ENCODE results near the gene LAX1.

Gene LAX1

DNA sequence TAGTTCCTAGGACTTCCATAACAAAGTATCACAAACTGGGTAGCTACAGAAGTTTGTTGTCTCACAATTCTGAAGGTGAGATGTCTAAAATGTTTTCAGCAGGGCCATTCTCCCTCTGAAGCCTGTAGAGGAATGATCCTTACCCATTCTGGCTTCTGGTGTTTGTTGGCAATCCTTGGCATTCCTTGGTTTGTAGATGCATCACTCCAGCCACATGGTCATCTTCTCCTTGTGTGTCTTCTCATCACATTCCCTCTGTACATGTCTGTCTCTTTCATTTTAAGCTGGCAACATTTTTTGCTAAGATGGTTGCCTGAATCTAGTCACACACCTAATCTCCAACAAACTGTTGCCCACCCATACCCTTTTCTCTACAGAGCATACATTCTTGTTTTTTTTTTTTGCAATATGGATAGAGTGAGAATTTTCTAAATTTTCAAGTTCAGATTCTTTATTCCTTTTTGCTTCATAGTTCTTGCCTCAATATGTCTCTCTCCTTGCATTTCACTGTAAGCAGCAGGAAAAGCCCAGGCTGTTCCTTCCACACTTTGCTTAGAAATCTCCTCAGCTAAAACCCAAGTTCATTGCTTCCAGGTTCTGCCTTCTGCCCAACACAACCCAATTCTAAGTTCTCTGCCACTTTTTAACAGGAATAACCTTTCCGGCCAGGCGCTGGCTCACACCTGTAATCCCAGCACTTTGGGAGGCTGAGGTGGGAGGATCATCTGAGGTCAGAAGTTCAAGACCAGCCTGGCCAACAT lies 48.8 kb downstream of the LAX1 start:
- no peak for DNase-seq (ENCODE audit: low spot score)

DNA sequence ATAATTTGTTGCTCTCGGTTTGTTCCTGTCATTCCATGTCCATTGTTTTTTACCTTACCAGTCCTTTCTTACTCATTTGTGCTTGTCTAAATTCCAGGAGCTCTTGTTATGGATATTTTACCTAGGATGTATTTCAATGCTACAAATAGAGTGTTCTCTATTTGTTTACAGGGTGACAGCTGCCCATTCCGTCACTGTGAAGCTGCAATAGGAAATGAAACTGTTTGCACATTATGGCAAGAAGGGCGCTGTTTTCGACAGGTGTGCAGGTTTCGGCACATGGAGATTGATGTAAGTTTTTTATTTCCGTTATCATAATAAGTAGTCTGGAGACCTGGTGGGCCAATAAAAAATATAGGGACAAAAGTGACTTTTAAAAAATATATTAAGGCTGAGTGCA lies 53.4 kb downstream of the LAX1 start:
- no peak for DNase-seq (ENCODE audit: low spot score)

DNA sequence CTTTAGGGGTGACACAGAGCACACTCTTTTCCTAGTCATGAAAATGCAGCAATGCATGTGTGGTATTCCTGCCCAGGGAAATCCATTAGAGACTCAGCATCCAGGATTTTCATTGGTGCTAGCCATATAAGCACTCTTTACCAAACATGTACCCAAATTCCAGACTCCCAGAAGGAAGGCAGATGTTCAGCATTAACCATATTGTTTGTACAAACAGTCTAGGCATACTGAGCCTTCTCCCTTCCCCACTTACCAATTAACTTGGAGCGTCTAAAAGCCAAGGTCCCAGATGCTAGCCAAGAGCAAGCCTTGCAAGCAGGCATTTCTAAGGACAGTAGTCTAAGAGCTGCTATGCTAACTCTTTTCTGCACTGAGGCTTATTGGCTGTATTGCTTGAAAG lies 58.3 kb downstream of the LAX1 start:
- no peak for DNase-seq (ENCODE audit: low spot score)

All from CD4-positive, alpha-beta T cell treated with Interleukin-2 at 100 ng/mL for 4 hours (primary cell).